ENCODE data around the gene NEDD8. TPM values are rescaled to one million over a fixed set of nuclear protein-coding genes. Genes with fewer than 3 reads are reported as not detected.
A peak's percentile ranks its signal among the peaks of the same experiment; 100 is the strongest.

The NEDD8 gene
- total RNA-seq, 6 experiments from 2014 or later = 309 to 401 (median 372) TPM

GRCh38 chr14:24271834-24272263 lies 39.7 kb upstream of the NEDD8 start:
- H3K27ac Mint-ChIP-seq = peak overlapping the region; percentile 80
- DNase-seq = no peak
- no peak for TF ChIP-seq CTCF (IDR thresholded peaks at IDR 0.05)
- peaks cover 5% of the 10 kb centered on the region for H3K27me3 Mint-ChIP-seq (ENCODE audit: insufficient read depth)
- H3K4me1 Mint-ChIP-seq (ENCODE audit: low read depth) = peaks cover 34% of the 10 kb centered on the region
- peak overlapping the region; percentile 90 for H3K4me3 Mint-ChIP-seq
- no peaks in the 10 kb centered on the region for H3K9me3 Mint-ChIP-seq
- H3K36me3 Mint-ChIP-seq (ENCODE audit: low read depth) = 0 out of 2 replicates have a peak, but pooled peaks cover 4% of the 10 kb centered on the region

- Mint-ChIP-seq H3K36me3 (ENCODE audit: low read depth) (0 out of 2 replicates have a peak, but pooled peaks cover 4% of the 10 kb centered on the region), H3K4me3 (peak within 1 kb of the TSS; percentile 90), H3K4me1 (ENCODE audit: low read depth) (peaks cover 34% of the 10 kb centered on the region), H3K27ac (peak within 1 kb of the TSS; percentile 95), H3K27me3 (ENCODE audit: insufficient read depth) (peaks cover 5% of the 10 kb centered on the region), H3K9me3 (no peaks in the 10 kb centered on the region)
- TF ChIP-seq CTCF (IDR thresholded peaks at IDR 0.05) = peak; percentile 80
- peak; percentile 75 for DNase-seq
Observed at GRCh38 chr14:24271134-24271833, 39.1 kb upstream of the NEDD8 start, which contains the start of gene RABGGTA. TSS of gene RABGGTA (minus strand) at chr14:24271597. CDS start at chr14:24271115, 482 bp downstream.

- Mint-ChIP-seq H3K27me3 (ENCODE audit: insufficient read depth) (peaks cover 5% of the 10 kb centered on the region), H3K36me3 (ENCODE audit: low read depth) (0 out of 2 replicates have a peak, but pooled peaks cover 4% of the 10 kb centered on the region), H3K9me3 (no peaks in the 10 kb centered on the region), H3K27ac (peak overlapping the region; percentile 95), H3K4me1 (ENCODE audit: low read depth) (peaks cover 34% of the 10 kb centered on the region), H3K4me3 (peak overlapping the region; percentile 90)
- DNase-seq = no peak
- TF ChIP-seq CTCF (IDR thresholded peaks at IDR 0.05) = no peak
Observed at GRCh38 chr14:24270537-24271133, 38.5 kb upstream of the NEDD8 start.

- Mint-ChIP-seq H3K27me3 (ENCODE audit: insufficient read depth) (peaks cover 5% of the 10 kb centered on the region), H3K4me3 (peak overlapping the region; percentile 90), H3K4me1 (ENCODE audit: low read depth) (peaks cover 34% of the 10 kb centered on the region), H3K9me3 (no peaks in the 10 kb centered on the region), H3K36me3 (ENCODE audit: low read depth) (0 out of 2 replicates have a peak, but pooled peaks cover 4% of the 10 kb centered on the region), H3K27ac (no peak overlapping the region)
- no peak for DNase-seq
- TF ChIP-seq CTCF (IDR thresholded peaks at IDR 0.05) = no peak
Observed at GRCh38 chr14:24269910-24270536, 37.9 kb upstream of the NEDD8 start.

- H3K27ac Mint-ChIP-seq = no peak overlapping the region
- peaks cover 5% of the 10 kb centered on the region for H3K27me3 Mint-ChIP-seq (ENCODE audit: insufficient read depth)
- H3K4me1 Mint-ChIP-seq (ENCODE audit: low read depth) = peaks cover 33% of the 10 kb centered on the region
- no peak overlapping the region for H3K4me3 Mint-ChIP-seq
- H3K9me3 Mint-ChIP-seq = no peaks in the 10 kb centered on the region
- DNase-seq = no peak
- no peak for TF ChIP-seq CTCF (IDR thresholded peaks at IDR 0.05)
- H3K36me3 Mint-ChIP-seq (ENCODE audit: low read depth) = 0 out of 2 replicates have a peak, but pooled peaks cover 4% of the 10 kb centered on the region
Observed at GRCh38 chr14:24269368-24269767, 37.2 kb upstream of the NEDD8 start.

Data from HFFc6 (cell line).